Peyer's patch (tissue), 4 donors: ENCODE measurements around the gene MAP3K21. TPM values are rescaled to one million over a fixed set of nuclear protein-coding genes. Genes with fewer than 3 reads are reported as not detected.

Source experiments
- DNase-seq, 3 donors: peaks; one replicate each; pipeline ENCODE4 v3.0.0-alpha.2; 2017 to 2019
- H3K27ac ChIP-seq, 4 donors: fragments of 200-600 bp; sonication (generic); one replicate each; pipeline ENCODE4 v1.5.1; 2016 to 2019
- H3K27me3 ChIP-seq, 2 donors: fragments of 200-600 bp; sonication (generic); one replicate each; pipeline ENCODE4 v1.5.1; 2019
- H3K36me3 ChIP-seq, 3 donors: fragments of 200-600 bp; sonication (generic); one replicate each; pipeline ENCODE4 v1.5.1; 2016 to 2019
- H3K4me1 ChIP-seq, 4 donors: fragments of 200-600 bp; sonication (generic); one replicate each; pipeline ENCODE4 v1.5.1; 2016 to 2019
- H3K4me3 ChIP-seq, 4 donors: fragments of 200-600 bp; sonication (generic); 1 replicate in 3 of 4; 2 replicates in 1 of 4; pipeline ENCODE4 v1.5.1; 2016 to 2019; ENCODE audit warnings: mild to moderate bottlenecking in 1 of 4
- H3K9me3 ChIP-seq, 4 donors: fragments of 200-600 bp; sonication (generic); one replicate each; pipeline ENCODE4 v1.5.1; 2016 to 2019; ENCODE audit warnings: mild to moderate bottlenecking in 1 of 4
- CTCF ChIP-seq, 6 experiments: fragments of 450-650 bp in 4 of 6; fragments of 200-600 bp in 2 of 6; sonication (generic) in 1 of 6; IDR thresholded peaks; one replicate each; pipeline ENCODE4 v1.5.1; 2017 to 2019; ENCODE audit warnings: antibody characterized with exemption in 6 of 6, mild to moderate bottlenecking in 3 of 6, moderate library complexity in 1 of 6
- POLR2A ChIP-seq, 2 donors: fragments of 450-650 bp; IDR thresholded peaks; one replicate each; pipeline ENCODE4 v1.5.1; 2017; ENCODE audit warnings: antibody characterized with exemption in 2 of 2, mild to moderate bottlenecking in 2 of 2, moderate library complexity in 2 of 2
- total RNA-seq, 4 donors: library from RNA; depleted of rRNA; stranded (reverse); fragments of >200 nt; gene quantifications; one replicate each; pipeline ENCODE4 v1.1.0, GENCODE V29; 2016

Gene MAP3K21
- total RNA-seq, 4 donors from 2014 or later = 14.9 to 54.4 (median 34.2) TPM

GRCh38 chr1:233383984-233384383, 56.5 kb downstream of the MAP3K21 start:
- TF ChIP-seq POLR2A (IDR thresholded peaks at IDR 0.05) = no peak
- no peak for TF ChIP-seq CTCF (IDR thresholded peaks at IDR 0.05)
- Histone ChIP-seq H3K4me1 (no peaks in the 10 kb centered on the region), H3K27ac (no peak overlapping the region), H3K36me3 (peaks cover 0 to 7% (median 0%) of the 10 kb centered on the region in 3 donors), H3K27me3 (no peaks in the 10 kb centered on the region), H3K9me3 (no peaks in the 10 kb centered on the region), H3K4me3 (no peak overlapping the region)
- no peak for DNase-seq

- peaks cover 0 to 5% (median 0%) of the 10 kb centered on the region in 3 donors for H3K36me3 ChIP-seq
- DNase-seq = no peak
- H3K4me1 ChIP-seq = no peaks in the 10 kb centered on the region
- H3K27ac ChIP-seq = no peak overlapping the region
- no peaks in the 10 kb centered on the region for H3K9me3 ChIP-seq
- no peak overlapping the region for H3K4me3 ChIP-seq
- no peaks in the 10 kb centered on the region for H3K27me3 ChIP-seq
- TF ChIP-seq POLR2A (IDR thresholded peaks at IDR 0.05) = no peak
Observed at GRCh38 chr1:233386336-233386735, 58.8 kb downstream of the MAP3K21 start.

- H3K36me3 ChIP-seq = no peaks in the 10 kb centered on the region
- H3K4me1 ChIP-seq = no peaks in the 10 kb centered on the region
- H3K4me3 ChIP-seq = no peak overlapping the region
- H3K27ac ChIP-seq = no peak overlapping the region
- no peaks in the 10 kb centered on the region for H3K27me3 ChIP-seq
- no peak for TF ChIP-seq POLR2A (IDR thresholded peaks at IDR 0.05)
- no peak for TF ChIP-seq CTCF (IDR thresholded peaks at IDR 0.05)
- DNase-seq = no peak
- no peaks in the 10 kb centered on the region for H3K9me3 ChIP-seq
Observed at GRCh38 chr1:233387585-233387984, 60.1 kb downstream of the MAP3K21 start.

- H3K9me3 ChIP-seq = no peaks in the 10 kb centered on the region
- no peak for DNase-seq
- H3K27ac ChIP-seq = no peak overlapping the region
- no peaks in the 10 kb centered on the region for H3K4me1 ChIP-seq
- H3K27me3 ChIP-seq = no peaks in the 10 kb centered on the region
- TF ChIP-seq CTCF (IDR thresholded peaks at IDR 0.05) = no peak
- no peak for TF ChIP-seq POLR2A (IDR thresholded peaks at IDR 0.05)
- H3K4me3 ChIP-seq = no peak overlapping the region
- no peaks in the 10 kb centered on the region for H3K36me3 ChIP-seq
Observed at GRCh38 chr1:233389169-233389568, 61.6 kb downstream of the MAP3K21 start.

- no peaks in the 10 kb centered on the region for H3K4me1 ChIP-seq
- no peak overlapping the region for H3K4me3 ChIP-seq
- DNase-seq = no peak
- no peaks in the 10 kb centered on the region for H3K36me3 ChIP-seq
- no peaks in the 10 kb centered on the region for H3K27me3 ChIP-seq
- H3K9me3 ChIP-seq = no peaks in the 10 kb centered on the region
- no peak overlapping the region for H3K27ac ChIP-seq
- TF ChIP-seq CTCF (IDR thresholded peaks at IDR 0.05) (no peak), POLR2A (IDR thresholded peaks at IDR 0.05) (no peak)
Observed at GRCh38 chr1:233389893-233390292, 62.4 kb downstream of the MAP3K21 start.

- Histone ChIP-seq H3K27ac (no peak overlapping the region), H3K36me3 (no peaks in the 10 kb centered on the region), H3K4me3 (no peak overlapping the region), H3K27me3 (no peaks in the 10 kb centered on the region), H3K9me3 (no peaks in the 10 kb centered on the region), H3K4me1 (no peaks in the 10 kb centered on the region)
- DNase-seq = no peak
- no peak for TF ChIP-seq POLR2A (IDR thresholded peaks at IDR 0.05)
- no peak for TF ChIP-seq CTCF (IDR thresholded peaks at IDR 0.05)
Observed at GRCh38 chr1:233390842-233391737, 63.6 kb downstream of the MAP3K21 start.
